ENCODE results near the gene DYSF. TPM values are rescaled to one million over a fixed set of nuclear protein-coding genes. Genes with fewer than 3 reads are reported as not detected.

DYSF gene
- total RNA-seq, 1 experiment from 2014 or later, result 5.5 TPM

DNA sequence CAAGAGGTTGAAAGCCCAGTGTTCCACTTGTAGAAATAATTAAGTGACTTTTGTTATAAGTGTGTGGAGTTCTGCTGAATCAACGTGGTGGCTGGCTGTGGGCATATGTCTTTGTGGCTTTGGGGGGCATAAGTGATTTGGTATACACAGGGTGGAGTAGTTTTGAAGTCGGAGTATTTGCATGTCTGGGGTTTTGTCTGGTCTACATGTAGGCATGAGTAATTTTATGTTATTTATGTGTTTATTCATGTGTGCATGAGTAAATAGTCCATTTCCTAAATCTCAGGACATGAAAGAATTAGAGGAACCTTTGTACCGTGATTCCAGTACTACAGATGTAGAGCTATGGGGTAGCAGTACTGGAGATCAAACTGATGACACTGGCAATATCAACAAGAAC lies 179.7 kb downstream of the DYSF start:
- Histone ChIP-seq H4K5ac (ENCODE audit: insufficient read length, low read depth, low read length) (no peak overlapping the region), H3K23me2 (ENCODE audit: insufficient read length, low read depth, low read length, poor library complexity, severe bottlenecking) (no peaks in the 10 kb centered on the region), H3T11ph (ENCODE audit: low read length) (no peak overlapping the region), H3K4ac (ENCODE audit: low read depth, low read length) (no peak overlapping the region), H4K91ac (ENCODE audit: insufficient read length, low read depth, low read length) (no peak overlapping the region), H3K9me3 (ENCODE audit: control insufficient read depth, low read depth, low read length) (no peaks in the 10 kb centered on the region), H3K9ac (ENCODE audit: extremely low read depth, insufficient read length, low read length) (no peak overlapping the region), H2BK20ac (ENCODE audit: low read depth, low read length, poor library complexity, severe bottlenecking) (no peak overlapping the region), H2BK12ac (ENCODE audit: insufficient read length, low read depth, low read length) (no peak overlapping the region), H3K18ac (ENCODE audit: insufficient read length, low read depth, low read length) (no peak overlapping the region), H2AK5ac (ENCODE audit: insufficient read length, low read length) (no peak overlapping the region), H2BK120ac (ENCODE audit: low read depth, low read length, poor library complexity, severe bottlenecking) (no peak overlapping the region), H3K79me1 (ENCODE audit: insufficient read depth, low read depth, low read length, poor library complexity, severe bottlenecking) (no peaks in the 10 kb centered on the region), H3K14ac (ENCODE audit: insufficient read depth, low read length) (no peak overlapping the region), H2BK15ac (ENCODE audit: low read depth, low read length) (no peak overlapping the region), H3K27me3 (ENCODE audit: insufficient read depth, low read length) (no peaks in the 10 kb centered on the region), H3K79me2 (ENCODE audit: insufficient read depth, low read length) (no peaks in the 10 kb centered on the region), H3K56ac (ENCODE audit: insufficient read length, low read depth, low read length) (no peak overlapping the region), H3K23ac (ENCODE audit: insufficient read length, low read depth, low read length) (no peak overlapping the region), H2AFZ (ENCODE audit: low read length) (no peak overlapping the region), H4K20me1 (ENCODE audit: control insufficient read depth, insufficient read depth, insufficient read length) (no peaks in the 10 kb centered on the region), H4K8ac (replicated peaks; ENCODE audit: insufficient read length, low read depth, low read length) (no peak overlapping the region), H3K27ac (ENCODE audit: insufficient read length, low read depth, low read length) (no peak overlapping the region), H2BK5ac (ENCODE audit: insufficient read length, low read length) (no peak overlapping the region), H3K4me2 (ENCODE audit: insufficient read depth, insufficient read length, low read length) (no peak overlapping the region), H3K4me1 (ENCODE audit: insufficient read depth, low read length) (no peaks in the 10 kb centered on the region)
- no peak for DNase-seq
- Mint-ChIP-seq H3K36me3 (ENCODE audit: insufficient read depth in 1 of 3, low read depth in 3 of 3) (no peaks in the 10 kb centered on the region), H3K27me3 (ENCODE audit: low read depth) (no peaks in the 10 kb centered on the region), H3K9me3 (no peaks in the 10 kb centered on the region), H3K4me1 (peaks cover 8% of the 10 kb centered on the region in 2 experiments), H3K4me3 (no peak overlapping the region), H3K27ac (no peak overlapping the region)
- WGBS (ENCODE audit: extremely low coverage, insufficient read length, low lambda C conversion rate), result no CpG with 5 or more reads among the region's 3 CpGs
- TF ChIP-seq, protein P1, sequence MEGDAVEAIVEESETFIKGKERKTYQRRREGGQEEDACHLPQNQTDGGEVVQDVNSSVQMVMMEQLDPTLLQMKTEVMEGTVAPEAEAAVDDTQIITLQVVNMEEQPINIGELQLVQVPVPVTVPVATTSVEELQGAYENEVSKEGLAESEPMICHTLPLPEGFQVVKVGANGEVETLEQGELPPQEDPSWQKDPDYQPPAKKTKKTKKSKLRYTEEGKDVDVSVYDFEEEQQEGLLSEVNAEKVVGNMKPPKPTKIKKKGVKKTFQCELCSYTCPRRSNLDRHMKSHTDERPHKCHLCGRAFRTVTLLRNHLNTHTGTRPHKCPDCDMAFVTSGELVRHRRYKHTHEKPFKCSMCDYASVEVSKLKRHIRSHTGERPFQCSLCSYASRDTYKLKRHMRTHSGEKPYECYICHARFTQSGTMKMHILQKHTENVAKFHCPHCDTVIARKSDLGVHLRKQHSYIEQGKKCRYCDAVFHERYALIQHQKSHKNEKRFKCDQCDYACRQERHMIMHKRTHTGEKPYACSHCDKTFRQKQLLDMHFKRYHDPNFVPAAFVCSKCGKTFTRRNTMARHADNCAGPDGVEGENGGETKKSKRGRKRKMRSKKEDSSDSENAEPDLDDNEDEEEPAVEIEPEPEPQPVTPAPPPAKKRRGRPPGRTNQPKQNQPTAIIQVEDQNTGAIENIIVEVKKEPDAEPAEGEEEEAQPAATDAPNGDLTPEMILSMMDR (conservative IDR thresholded peaks at IDR 0.05), result no peak

All from H9 (cell line).